CD4-positive, alpha-beta T cell treated with Interleukin-17A for 1 hour (primary cell): Measurements from ENCODE around the gene MYLK.

Experiments used
- DNase-seq: peaks from one replicate; pipeline ENCODE4 v3.0.0-alpha.2; 2020

Gene MYLK

DNA sequence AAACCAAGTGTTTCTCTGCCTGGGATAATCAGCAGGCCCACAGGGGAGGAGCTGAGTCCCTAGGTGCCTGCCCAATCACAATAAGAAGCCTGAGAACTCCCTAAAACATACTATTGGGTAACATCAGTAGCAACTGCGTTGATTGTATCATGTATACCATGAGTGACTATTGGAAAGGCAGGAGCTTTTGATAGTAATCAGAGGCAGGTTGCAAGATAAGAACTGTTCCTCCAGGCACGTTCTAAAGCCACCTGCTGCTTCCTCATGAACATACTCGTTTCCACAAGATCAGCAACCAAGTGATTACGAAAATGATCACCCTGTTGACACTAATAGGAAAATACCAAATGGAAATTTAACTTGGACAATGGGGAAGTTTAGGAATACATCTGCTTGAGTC is 6.7 kb downstream of the MYLK start:
- no peak for DNase-seq

DNA sequence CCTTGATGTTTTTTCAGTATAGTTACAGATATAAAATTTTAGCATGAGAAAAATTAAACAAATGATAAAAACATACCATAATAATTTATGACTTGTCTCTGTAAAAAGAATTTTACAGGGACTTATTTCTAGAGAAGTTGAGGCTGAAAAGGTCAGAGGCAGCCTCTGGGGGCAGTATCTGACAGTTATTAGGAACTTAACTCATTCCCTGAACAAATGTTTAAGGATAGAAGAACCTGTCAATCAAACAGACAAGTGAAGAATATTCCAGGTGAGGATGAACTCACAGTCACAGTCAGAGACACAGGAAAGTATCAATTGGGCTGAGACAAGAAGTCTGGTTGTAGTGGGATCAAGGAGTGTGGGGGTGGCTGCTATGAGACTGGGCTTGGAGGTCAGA is 7.3 kb downstream of the MYLK start:
- no peak for DNase-seq

DNA sequence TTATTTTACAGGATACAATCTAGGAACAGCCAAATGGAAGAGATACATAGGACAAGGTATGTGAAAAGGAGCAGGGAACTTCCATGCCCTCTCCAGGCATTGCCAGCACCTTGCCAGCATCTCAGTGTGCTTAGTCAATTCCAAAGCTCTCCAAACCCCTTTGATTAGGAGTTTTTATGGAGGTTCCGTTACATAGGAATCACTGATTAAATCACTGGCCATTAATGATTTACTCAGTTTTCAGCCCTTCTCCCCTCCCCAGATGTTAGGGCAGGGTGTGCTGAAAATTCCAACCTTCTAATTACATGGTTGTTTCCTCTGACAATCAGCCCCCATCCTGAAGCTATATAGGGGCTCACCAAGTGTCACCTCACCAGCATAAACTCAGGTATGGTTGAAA is 11.5 kb downstream of the MYLK start:
- DNase-seq = no peak

DNA sequence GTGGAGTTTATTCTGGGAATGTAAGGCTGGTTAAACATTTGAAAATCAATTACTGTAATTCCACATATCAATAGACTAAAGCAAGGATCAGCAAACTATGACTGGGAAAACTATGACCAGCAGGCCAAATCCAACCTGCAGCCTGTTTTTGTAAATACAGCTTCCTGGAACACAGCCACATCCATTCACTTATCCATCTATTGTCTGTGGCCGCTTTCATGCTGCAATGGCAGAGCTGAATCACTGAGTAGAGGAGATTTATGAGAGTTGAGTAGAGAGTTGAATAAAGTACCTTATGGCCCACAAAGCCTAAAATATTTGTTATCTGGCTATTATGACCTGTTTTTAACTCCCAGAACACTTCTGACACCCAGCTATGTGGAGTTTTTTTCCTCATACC is 12.2 kb downstream of the MYLK start:
- no peak for DNase-seq

DNA sequence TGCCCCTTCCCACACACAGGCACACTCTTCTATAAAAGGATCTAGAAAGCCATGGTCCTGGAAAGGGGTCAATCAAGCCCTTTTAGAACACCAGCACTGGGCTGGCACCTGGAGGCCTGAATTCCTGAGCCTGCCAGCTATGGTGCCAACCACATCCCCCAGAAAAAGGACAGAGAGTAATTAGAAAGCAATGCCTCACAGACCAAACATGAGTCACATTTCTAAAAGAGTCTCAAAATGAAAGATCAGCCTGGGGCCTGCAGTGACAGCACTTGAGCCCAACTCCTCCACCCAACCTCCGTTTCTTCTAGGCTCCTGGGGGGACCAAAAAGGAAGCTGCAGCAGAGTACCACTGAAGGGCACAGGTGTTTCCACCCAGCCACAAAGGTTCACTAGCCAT is 14.1 kb downstream of the MYLK start:
- no peak for DNase-seq

DNA sequence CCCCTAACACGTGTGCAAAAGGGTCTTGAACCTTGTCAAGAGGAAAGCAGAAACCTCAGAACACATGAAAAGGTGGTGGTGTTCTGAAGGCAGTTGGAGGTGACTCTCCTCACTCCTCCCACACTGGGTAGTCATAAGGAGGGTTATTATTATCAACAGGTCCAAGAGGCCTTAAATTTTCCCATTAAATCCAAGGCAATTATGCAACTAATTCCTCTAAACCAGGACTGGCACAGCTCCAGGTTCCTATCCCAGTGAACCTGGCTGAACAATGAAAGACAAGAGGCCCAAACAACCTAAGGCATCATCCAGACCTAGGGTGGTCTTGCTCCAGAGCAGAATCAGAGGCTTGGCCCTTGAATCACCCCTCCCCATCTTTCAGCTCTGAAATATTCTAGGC is 15.0 kb downstream of the MYLK start:
- no peak for DNase-seq

DNA sequence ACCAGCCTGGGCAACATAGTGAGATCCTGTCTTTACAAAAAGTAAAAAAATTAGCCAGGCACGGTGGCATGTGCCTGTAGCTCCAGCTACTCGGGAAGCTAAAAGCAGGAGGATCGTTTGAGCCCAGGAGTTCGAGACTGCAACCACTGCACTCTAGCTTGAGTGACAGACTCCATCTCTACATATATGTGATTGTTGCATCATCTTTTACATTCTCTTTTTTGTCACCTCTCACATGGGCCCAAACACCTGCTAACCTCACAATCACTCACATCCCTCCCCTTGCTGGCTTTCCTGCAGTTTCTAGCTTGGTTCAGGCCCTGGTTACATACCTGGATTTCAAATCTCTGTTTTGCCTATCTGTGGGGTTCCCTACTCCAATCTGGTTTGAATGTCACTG is 19.4 kb downstream of the MYLK start:
- DNase-seq = no peak

DNA sequence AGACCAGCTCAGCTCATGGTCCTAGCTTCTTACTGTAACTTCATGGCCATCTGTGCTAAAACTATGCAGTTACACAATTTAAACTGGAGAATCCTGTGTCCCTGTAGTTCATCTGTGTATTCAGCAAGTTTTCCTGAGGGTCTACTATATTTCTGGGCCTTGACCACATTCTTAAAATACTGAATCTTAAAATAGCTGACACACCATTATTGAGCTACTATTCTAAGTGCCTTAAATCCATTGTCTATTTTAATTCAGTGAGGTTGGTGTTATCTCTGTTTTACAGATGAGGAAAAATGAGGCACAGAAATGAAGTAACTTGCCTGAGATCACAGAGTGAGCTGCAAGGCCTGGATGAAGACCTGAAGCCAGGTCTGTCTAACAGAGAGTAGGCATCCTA is 22.0 kb downstream of the MYLK start:
- DNase-seq = no peak

DNA sequence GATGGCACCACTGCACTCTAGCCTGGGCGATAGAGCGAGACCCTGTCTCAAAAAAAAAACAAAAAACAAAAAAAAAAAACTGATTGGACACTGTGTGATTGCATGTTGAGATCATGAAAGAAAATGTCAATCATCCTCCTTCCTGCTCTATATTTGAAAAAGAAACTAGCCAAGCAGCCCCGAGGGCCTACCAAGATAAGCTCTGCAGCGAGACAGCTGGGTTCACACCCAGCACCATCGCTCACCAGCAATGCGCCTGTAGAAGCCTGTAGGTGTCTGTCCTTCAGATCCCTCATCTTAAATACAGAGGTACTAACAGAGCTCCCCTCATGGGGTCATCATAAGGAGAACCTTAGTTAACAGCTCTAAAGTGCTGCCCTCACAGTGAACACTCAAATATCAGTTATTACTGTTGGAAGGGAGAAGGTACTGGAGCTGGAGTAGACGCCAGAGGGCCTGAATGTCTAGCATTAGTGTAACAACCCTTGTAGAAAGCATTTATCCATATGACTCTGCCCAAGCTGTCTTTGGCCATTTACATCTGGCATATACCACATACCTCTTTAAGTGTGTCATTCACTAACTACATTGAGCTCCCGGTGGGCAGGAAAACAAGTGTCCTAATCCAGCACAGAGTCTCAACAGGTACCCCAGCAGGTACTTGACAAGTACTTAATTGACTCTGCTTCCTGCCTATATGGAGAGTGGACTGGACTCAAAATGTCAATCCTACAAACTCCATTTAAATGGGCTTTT is 22.9 kb downstream of the MYLK start:
- no peak for DNase-seq

DNA sequence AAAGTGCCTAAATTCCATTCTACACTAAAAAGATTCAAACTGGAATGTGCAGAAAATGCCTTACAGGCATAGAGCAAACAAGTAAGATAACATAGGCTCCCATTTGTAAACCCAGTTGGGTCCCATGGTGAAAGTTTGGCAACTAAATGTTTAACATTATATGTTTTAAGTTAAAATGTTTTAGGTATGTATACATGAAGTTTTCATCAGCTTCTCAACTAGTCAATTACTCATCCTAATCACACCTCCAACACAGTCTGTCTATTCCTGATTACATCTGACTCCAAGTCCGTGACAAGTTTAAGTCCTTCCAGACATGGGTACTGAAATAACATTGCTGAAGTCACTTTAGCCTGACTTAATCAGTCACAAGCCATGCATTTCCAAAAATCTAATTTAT is 25.0 kb downstream of the MYLK start:
- DNase-seq = no peak

DNA sequence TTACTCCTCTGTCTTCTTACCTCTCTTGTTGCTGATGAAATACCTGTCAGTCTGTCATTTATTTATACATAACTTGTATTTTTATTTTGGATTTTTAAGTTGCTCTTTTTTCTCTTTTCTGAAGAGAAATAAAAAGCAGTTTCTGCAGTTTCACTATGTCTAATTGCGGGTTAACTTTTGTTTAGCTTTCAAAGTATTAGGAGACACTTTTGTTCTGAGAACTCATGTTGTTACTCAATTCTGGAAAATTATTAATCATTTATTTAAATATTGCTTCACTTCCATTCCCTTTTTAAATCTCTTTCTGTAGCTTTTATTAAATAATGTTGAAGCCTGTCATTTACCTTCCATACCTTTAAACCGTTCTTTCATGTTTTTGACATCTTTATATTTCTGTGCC is 29.2 kb downstream of the MYLK start:
- DNase-seq = no peak

DNA sequence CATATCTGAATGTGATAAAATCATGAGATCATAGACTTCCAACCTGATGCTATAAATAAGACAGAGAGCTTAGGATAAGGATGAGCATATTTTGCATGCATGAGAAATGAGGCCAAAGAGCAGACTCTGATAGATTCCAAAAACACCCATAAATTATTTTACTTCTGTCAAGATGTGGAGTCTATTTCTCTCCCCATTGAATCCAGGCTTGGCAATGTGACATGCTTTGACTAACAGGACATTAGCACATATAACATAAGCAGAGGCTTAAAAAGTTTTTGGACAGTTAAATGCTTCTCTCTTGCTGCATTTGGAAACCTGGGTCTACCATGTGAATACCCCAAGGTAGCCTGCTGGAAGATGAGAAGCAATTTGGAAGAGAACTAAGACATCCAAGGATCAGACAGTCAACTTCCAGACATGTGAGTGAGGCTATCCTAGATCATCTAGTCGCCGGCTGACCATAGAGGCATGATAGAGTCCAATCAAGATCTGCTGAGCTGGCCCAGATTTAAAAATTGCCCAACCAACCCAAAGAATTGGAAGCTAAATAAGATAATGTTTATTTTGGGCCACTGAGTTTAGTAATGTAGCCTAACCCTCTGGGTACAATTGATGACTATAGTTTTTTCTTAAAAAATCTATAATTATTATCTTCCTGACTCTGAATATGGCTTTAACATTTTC is 30.3 kb downstream of the MYLK start:
- DNase-seq = no peak

DNA sequence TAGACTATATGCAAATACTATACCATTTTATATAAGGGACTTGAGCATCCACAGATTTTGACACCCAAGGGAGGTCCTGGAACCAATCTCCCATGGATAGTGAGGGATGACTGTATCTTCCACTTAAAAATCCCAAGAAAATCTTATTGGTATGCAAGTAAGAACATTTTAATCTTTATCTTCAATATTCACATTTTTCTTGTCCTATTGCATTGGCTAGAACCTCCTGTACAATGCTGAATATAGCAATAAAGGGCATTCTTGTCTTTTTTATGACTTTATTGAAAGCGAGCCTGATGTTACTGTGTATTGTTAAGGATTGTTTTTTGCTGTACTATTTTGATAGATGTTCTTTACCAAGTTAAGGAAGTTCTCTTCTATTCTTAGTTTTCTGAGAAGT is 36.9 kb downstream of the MYLK start:
- no peak for DNase-seq

DNA sequence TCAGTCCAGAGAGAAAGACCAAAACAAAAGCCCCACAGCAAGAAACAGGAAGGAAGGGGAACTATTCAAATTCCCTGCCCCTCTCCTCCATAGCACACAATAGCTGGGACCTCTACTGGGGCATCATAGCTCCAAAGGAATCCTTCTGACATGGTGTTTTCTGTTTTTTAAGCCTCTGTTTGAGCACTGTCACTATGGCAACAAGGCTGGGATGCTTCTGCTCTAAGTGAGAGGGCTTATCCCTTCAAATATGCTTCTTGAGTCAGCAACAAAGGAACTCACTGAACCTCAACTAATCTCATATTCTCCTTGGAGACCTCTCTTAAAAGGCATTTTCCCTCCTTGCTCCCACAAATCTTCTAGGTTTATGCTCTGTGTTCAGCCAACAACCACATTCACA is 40.5 kb downstream of the MYLK start:
- DNase-seq = no peak

DNA sequence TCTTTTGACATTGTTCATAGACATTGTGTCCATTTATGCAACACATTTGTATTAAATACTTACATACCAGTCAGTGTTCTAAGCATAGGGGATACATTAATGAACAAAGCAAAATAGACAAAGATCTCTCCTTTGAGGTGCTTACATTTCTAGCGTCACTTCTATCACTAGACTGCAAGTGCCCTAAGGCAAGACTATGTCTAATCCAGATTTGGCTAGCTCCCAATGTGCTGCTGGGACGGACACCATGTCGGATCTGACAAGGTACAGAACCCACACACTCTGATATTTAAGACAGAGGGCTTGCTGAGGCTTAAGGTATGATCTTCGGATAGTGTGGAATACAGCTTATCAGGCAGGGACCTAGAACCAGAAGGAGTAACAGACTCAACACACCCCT is 41.4 kb downstream of the MYLK start:
- DNase-seq = no peak

DNA sequence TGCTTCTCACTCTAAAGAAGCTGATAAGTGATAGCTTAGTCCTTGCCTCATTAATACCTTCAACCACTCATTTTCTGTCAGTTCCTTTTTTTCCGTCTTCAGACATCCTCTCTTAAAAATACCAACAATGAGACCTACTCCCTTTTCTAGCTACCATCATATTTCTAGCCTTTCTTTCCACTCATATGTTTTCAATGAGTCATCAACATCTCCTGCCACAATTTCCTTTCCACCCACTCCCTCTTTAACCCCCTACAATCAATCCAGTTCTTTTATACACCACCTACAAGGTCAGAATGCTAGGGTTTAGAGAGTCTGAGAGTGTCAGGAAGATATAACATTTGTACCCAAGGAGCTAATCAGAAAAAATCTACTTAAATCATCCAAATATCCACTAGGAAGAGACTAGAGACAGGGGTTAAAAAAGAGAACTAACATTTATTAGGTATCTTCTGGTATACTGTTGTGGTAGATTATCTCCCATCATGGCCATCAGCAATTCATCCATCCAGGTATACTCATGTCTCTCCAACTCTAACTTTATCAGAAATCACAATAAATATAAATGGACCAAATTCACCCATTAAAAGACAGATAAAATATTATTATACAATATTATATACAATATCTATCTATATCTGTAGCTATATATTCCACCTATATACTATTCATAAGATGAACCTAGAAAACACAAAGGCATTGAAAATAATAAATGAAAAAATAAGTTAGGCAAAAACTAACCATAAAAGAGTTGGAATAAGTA is 42.5 kb downstream of the MYLK start:
- no peak for DNase-seq

DNA sequence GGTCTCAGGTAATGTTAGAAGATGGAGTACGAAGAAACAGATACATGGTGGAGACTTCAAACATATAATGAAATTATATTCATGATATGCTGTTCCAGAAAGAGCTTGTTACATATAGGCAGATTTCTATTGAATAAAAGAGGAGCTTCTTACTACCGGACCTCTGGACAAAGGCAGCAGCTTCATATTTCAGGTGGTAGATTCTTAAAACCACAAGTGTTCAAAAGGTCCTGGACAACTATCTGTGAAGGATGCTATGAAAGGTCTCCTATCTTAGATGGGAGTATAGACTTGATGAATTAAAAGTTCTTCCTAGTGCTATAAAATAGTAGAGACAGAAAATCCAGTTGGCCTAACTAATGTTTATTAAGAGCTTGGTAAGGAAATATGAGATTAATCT is 43.2 kb downstream of the MYLK start:
- no peak for DNase-seq

DNA sequence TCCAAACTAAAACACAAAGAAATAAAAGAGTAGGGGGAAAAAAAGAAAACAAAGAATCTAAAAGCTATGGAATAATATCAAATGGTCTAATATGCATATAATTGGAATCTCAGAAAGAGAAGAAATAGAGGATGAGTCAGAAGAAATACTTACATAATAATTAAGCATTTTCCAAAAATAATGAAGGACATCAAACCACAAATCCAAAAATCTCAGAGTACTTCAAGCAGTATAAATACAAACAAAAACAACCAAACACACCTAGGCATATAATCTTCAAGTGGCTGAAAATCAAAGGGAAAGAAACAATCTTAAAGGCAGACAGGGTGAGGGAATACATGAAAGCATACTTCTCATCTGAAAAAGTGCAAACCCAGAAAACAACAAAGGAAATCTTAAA is 46.3 kb downstream of the MYLK start:
- no peak for DNase-seq

DNA sequence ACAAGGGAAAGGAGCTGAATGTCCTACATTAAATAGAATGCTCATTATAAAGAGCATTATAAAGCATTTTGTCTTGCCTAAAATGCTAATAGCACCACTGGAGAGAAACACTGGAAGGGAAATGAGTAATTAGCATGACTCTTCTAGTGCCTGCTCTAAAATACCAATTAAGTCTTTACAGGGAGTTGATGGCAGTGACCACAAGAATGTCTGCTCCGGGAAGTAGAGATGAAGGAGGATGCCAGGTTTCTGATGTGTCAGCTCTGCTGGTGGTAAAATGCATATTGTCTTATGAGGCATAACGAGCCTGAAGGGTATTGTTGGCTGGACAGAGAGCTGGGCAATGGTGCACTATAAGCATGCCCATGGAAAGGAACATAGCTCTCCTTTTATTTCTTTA is 49.5 kb downstream of the MYLK start:
- DNase-seq = no peak

DNA sequence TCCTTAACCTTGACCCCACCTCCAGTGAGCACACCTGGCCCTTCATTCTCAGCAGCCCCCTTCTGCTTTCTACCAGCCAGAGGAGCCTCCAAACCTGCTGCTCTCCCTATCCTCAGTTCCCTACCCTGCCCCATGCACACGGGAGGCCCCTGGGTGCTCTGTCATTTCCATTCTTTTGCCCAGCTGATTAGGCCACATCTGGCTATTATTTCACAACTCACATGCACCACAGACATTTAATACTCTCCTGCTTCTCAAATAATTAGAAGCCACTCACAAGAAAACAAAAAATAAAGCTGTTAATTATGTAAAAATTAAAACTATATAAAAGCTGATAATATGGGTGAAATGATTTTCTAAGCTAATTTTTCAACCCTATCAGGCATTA is 50.7 kb downstream of the MYLK start:
- no peak for DNase-seq

DNA sequence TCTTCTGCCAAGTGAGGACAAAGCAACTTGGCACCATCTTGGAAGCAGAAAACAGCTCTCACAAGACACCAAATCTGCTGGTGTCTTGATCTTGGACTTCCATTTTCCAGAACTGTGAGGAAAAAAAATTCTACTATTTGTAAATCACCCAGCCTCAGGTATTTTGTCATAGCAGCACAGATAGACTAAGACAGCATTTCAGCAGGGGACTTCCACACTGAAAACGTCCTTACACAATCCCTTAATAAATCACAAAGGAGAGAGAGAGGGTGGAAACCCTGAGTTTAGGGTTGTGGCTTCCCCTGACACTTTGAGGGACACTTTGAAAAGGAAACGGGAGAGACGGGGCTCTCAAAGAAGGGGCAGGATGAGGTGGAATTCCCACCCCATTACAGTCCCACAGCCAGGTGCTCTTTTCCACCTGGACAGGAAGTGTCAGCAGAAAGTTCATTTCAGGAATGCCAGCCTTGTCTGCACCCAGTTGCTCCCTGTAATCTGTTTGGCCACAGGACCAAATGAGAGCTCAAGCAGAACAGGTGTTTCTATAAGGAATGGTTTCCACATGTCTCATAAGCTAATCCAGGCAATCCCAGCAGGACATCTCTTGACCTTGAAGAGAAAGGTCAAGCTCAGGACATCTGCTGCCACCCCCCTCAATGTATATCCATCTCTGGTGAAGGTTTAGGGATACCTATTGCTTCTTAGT is 51.3 kb downstream of the MYLK start:
- DNase-seq = no peak

DNA sequence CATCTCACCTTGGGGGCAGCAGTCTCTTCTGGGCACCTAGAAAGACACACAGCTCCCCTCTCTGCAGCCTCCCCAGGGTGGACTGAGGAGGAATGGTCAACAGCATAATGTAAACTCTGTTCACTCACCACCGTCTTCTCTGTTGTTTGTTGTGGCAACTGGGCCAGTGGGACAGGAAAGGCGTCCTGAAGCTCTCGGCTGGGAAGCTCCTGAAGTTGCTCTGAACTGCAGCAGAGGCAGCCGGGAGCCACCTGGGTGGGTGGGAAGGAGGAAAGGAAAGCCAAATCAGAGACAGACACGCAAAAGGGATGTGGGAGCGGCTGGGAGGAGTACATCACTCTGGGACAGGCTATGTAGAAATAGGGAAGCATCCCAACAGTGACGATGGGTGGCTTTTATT is 52.7 kb downstream of the MYLK start:
- no peak for DNase-seq

DNA sequence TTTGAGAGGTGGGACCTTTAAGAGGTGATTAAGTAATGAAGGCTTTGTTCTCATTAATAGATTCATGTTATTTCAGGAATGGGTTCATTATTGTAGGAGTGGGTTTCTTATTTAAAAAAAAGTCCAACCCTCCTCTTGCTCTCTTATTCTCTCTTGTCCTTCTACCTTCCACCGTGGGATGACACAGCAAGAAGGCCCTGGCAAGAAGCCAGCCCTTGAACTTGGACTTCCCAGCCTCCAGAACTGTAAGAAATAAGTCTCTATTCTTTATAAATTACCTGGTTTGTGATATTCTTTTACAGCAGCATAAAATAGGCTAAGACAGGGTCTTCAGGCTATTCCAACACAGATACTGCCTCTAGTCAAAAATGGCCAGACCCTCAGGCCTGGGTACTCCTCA is 62.2 kb downstream of the MYLK start:
- no peak for DNase-seq

DNA sequence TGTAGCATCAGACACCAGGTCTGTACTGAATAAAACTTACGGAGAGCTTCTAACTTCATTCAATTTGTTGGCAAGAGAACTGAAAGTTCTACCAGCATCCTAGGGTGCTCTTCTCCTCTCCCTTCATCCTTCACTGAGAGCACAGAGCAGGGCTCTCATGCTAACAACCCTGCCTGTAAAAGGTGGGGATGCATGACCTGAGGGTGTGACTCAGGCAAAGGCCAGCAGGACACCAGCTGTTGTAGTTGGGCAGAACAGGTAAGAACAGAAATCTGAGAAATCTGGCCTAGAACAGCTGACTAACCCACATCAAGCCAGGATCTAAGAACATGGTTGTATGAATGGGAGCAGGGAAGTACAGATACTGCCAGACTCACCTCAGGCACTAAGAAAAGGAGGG is 64.2 kb downstream of the MYLK start:
- no peak for DNase-seq
